ENCODE measurements around the gene HOXD10.

The HOXD10 gene

GRCh38 chr2:176096986-176097819, 19.4 kb upstream of the HOXD10 start:
- Histone ChIP-seq H2AK5ac (ENCODE audit: low read length, severe bottlenecking) (no peak overlapping the region), H2BK15ac (ENCODE audit: low read depth, poor library complexity, severe bottlenecking) (no peak overlapping the region), H3K4me2 (ENCODE audit: low read length, poor library complexity, severe bottlenecking) (peak overlapping the region; percentile 60), H3K9ac (ENCODE audit: low read length) (no peak overlapping the region), H3K27ac (ENCODE audit: low read length, poor library complexity, severe bottlenecking) (no peak overlapping the region), H3K4me1 (ENCODE audit: control insufficient read depth, insufficient read depth, low read depth, low read length) (peaks cover 15% of the 10 kb centered on the region), H2BK12ac (ENCODE audit: low read length in 2 of 2) (no peak overlapping the region), H3K9me3 (ENCODE audit: control insufficient read depth, low read length) (peaks cover 3% of the 10 kb centered on the region), H3K23ac (ENCODE audit: low read length in 2 of 2) (no peak overlapping the region), H4K8ac (ENCODE audit: low read length) (no peak overlapping the region), H3K4me3 (ENCODE audit: insufficient read depth in 1 of 2, low read depth in 1 of 2, low read length in 2 of 2) (peak overlapping the region; percentile 23 to 77), H4K91ac (ENCODE audit: low read length) (no peak overlapping the region), H3K27me3 (ENCODE audit: control insufficient read depth in 1 of 2, insufficient read depth in 1 of 2, low read length in 2 of 2) (peaks cover 91 to 96% of the 10 kb centered on the region in 2 experiments), H2AFZ (ENCODE audit: low read depth, low read length) (peak overlapping the region; percentile 8), H3K18ac (ENCODE audit: low read depth in 1 of 2, low read length in 2 of 2) (no peak overlapping the region), H3K79me1 (replicated peaks; ENCODE audit: low read length, poor library complexity, severe bottlenecking) (no peaks in the 10 kb centered on the region), H2BK5ac (ENCODE audit: low read depth, low read length, poor library complexity, severe bottlenecking) (no peak overlapping the region), H3K4ac (ENCODE audit: low read depth in 1 of 2, low read length in 2 of 2) (no peak overlapping the region), H3K14ac (ENCODE audit: low read length in 2 of 2) (no peak overlapping the region), H3K36me3 (ENCODE audit: control insufficient read depth in 1 of 2, insufficient read depth in 2 of 2, low read depth in 1 of 2, low read length in 2 of 2) (no peaks in the 10 kb centered on the region), H2BK120ac (ENCODE audit: low read depth, low read length) (no peak overlapping the region)
- DNase-seq, result peak; percentile 70
- under 1% methylated on average over 40 of the region's 45 CpGs for WGBS

GRCh38 chr2:176097820-176098365, 18.7 kb upstream of the HOXD10 start:
- peaks cover 12% of the 10 kb centered on the region for H3K4me1 ChIP-seq (ENCODE audit: control insufficient read depth, insufficient read depth, low read depth, low read length)
- H3K4me3 ChIP-seq (ENCODE audit: insufficient read depth in 1 of 2, low read depth in 1 of 2, low read length in 2 of 2), result peak overlapping the region in 1 of 2 experiments; percentile 77
- H3K9me3 ChIP-seq (ENCODE audit: control insufficient read depth, low read length), result peaks cover 3% of the 10 kb centered on the region
- no peak overlapping the region for H2AFZ ChIP-seq (ENCODE audit: low read depth, low read length)
- H2BK5ac ChIP-seq (ENCODE audit: low read depth, low read length, poor library complexity, severe bottlenecking), result no peak overlapping the region
- no peak overlapping the region for H3K23ac ChIP-seq (ENCODE audit: low read length in 2 of 2)
- no peak overlapping the region for H3K14ac ChIP-seq (ENCODE audit: low read length in 2 of 2)
- no peak overlapping the region for H2AK5ac ChIP-seq (ENCODE audit: low read length, severe bottlenecking)
- H3K18ac ChIP-seq (ENCODE audit: low read depth in 1 of 2, low read length in 2 of 2), result no peak overlapping the region
- H3K4me2 ChIP-seq (ENCODE audit: low read length, poor library complexity, severe bottlenecking), result no peak overlapping the region
- 2% methylated on average over 16 of the region's 18 CpGs for WGBS
- H3K36me3 ChIP-seq (ENCODE audit: control insufficient read depth in 1 of 2, insufficient read depth in 2 of 2, low read depth in 1 of 2, low read length in 2 of 2), result no peaks in the 10 kb centered on the region
- no peak overlapping the region for H3K9ac ChIP-seq (ENCODE audit: low read length)
- no peak overlapping the region for H2BK15ac ChIP-seq (ENCODE audit: low read depth, poor library complexity, severe bottlenecking)
- H3K27ac ChIP-seq (ENCODE audit: low read length, poor library complexity, severe bottlenecking), result no peak overlapping the region
- H4K8ac ChIP-seq (ENCODE audit: low read length), result no peak overlapping the region
- no peak overlapping the region for H2BK12ac ChIP-seq (ENCODE audit: low read length in 2 of 2)
- no peaks in the 10 kb centered on the region for H3K79me1 ChIP-seq (replicated peaks; ENCODE audit: low read length, poor library complexity, severe bottlenecking)
- DNase-seq, result no peak
- H3K27me3 ChIP-seq (ENCODE audit: control insufficient read depth in 1 of 2, insufficient read depth in 1 of 2, low read length in 2 of 2), result peaks cover 97 to 100% of the 10 kb centered on the region in 2 experiments
- no peak overlapping the region for H2BK120ac ChIP-seq (ENCODE audit: low read depth, low read length)
- H4K91ac ChIP-seq (ENCODE audit: low read length), result no peak overlapping the region
- no peak overlapping the region for H3K4ac ChIP-seq (ENCODE audit: low read depth in 1 of 2, low read length in 2 of 2)

GRCh38 chr2:176098366-176099158, 18.0 kb upstream of the HOXD10 start:
- DNase-seq, result no peak
- no peaks in the 10 kb centered on the region for H3K79me1 ChIP-seq (replicated peaks; ENCODE audit: low read length, poor library complexity, severe bottlenecking)

More at GRCh38 chr2:176098366-176099158, 18.0 kb upstream of the HOXD10 start:
- H2AK5ac ChIP-seq (ENCODE audit: low read length, severe bottlenecking), result no peak overlapping the region
- WGBS, result 3% methylated on average over 35 of the region's 35 CpGs
- peaks cover 97 to 100% of the 10 kb centered on the region in 2 experiments for H3K27me3 ChIP-seq (ENCODE audit: control insufficient read depth in 1 of 2, insufficient read depth in 1 of 2, low read length in 2 of 2)
- H3K4me1 ChIP-seq (ENCODE audit: control insufficient read depth, insufficient read depth, low read depth, low read length), result peaks cover 6% of the 10 kb centered on the region
- H2BK120ac ChIP-seq (ENCODE audit: low read depth, low read length), result no peak overlapping the region
- H2BK15ac ChIP-seq (ENCODE audit: low read depth, poor library complexity, severe bottlenecking), result no peak overlapping the region
- H3K27ac ChIP-seq (ENCODE audit: low read length, poor library complexity, severe bottlenecking), result no peak overlapping the region
- no peak overlapping the region for H4K8ac ChIP-seq (ENCODE audit: low read length)
- no peak overlapping the region for H3K18ac ChIP-seq (ENCODE audit: low read depth in 1 of 2, low read length in 2 of 2)
- no peak overlapping the region for H2AFZ ChIP-seq (ENCODE audit: low read depth, low read length)
- H3K4me3 ChIP-seq (ENCODE audit: insufficient read depth in 1 of 2, low read depth in 1 of 2, low read length in 2 of 2), result no peak overlapping the region
- no peak overlapping the region for H4K91ac ChIP-seq (ENCODE audit: low read length)
- H3K36me3 ChIP-seq (ENCODE audit: control insufficient read depth in 1 of 2, insufficient read depth in 2 of 2, low read depth in 1 of 2, low read length in 2 of 2), result no peaks in the 10 kb centered on the region
- H3K9me3 ChIP-seq (ENCODE audit: control insufficient read depth, low read length), result peaks cover 3% of the 10 kb centered on the region
- H3K14ac ChIP-seq (ENCODE audit: low read length in 2 of 2), result no peak overlapping the region
- H2BK12ac ChIP-seq (ENCODE audit: low read length in 2 of 2), result no peak overlapping the region
- no peak overlapping the region for H3K4ac ChIP-seq (ENCODE audit: low read depth in 1 of 2, low read length in 2 of 2)
- no peak overlapping the region for H3K4me2 ChIP-seq (ENCODE audit: low read length, poor library complexity, severe bottlenecking)
- H3K9ac ChIP-seq (ENCODE audit: low read length), result no peak overlapping the region
- no peak overlapping the region for H2BK5ac ChIP-seq (ENCODE audit: low read depth, low read length, poor library complexity, severe bottlenecking)
- H3K23ac ChIP-seq (ENCODE audit: low read length in 2 of 2), result no peak overlapping the region

All from mesenchymal stem cell (in vitro differentiated cells and primary cell).